Kidney (tissue), 14 donors: ENCODE measurements around the gene EYA4. TPM values are rescaled to one million over a fixed set of nuclear protein-coding genes. Genes with fewer than 3 reads are reported as not detected.

Experiments used
- DNase-seq, 5 donors: peaks; one replicate each; pipeline ENCODE4 v3.0.0-alpha.2; 2013 to 2020
- FAIRE-seq: peaks from 2 replicates; lab custom pipeline; 2012; peaks lifted over from hg19 to GRCh38; lab: Jason Lieb, UNC
- H3K27ac ChIP-seq, 2 donors: one replicate each; pipeline ENCODE4 v1.7.0; 2013; ENCODE audit warnings: low read depth in 2 of 2, low read length in 2 of 2, inconsistent platforms in 1 of 2
- H3K27me3 ChIP-seq: one replicate; pipeline ENCODE4 v1.7.1; 2013; ENCODE audit warnings: low read length, inconsistent platforms; ENCODE audit not compliant: control insufficient read depth, insufficient read depth
- H3K36me3 ChIP-seq, 3 donors: one replicate each; pipeline versions ENCODE4 v1.7.0 to v1.7.1; 2013; ENCODE audit warnings: low read length in 3 of 3, control low read depth in 1 of 3, inconsistent platforms in 1 of 3; ENCODE audit not compliant: insufficient read depth in 3 of 3, control insufficient read depth in 2 of 3
- H3K4me1 ChIP-seq, 3 donors: one replicate each; pipeline versions ENCODE4 v1.7.0 to v1.7.1; 2013; ENCODE audit warnings: low read length in 3 of 3, inconsistent platforms in 1 of 3, low read depth in 1 of 3; ENCODE audit not compliant: control insufficient read depth in 2 of 3, insufficient read depth in 2 of 3
- H3K4me3 ChIP-seq, 3 donors: one replicate each; pipeline versions ENCODE4 v1.7.0 to v1.8.1; 2013; ENCODE audit warnings: low read length in 3 of 3, control low read depth in 1 of 3, inconsistent platforms in 1 of 3
- H3K9ac ChIP-seq, 3 donors: one replicate each; pipeline versions ENCODE4 v1.7.0 to v1.7.1; 2013; ENCODE audit warnings: low read length in 3 of 3, control low read depth in 1 of 3, inconsistent platforms in 1 of 3
- H3K9me3 ChIP-seq, 3 donors: one replicate each; pipeline versions ENCODE4 v1.7.0 to v1.7.1; 2013; ENCODE audit warnings: low read length in 3 of 3, control low read depth in 1 of 3, inconsistent platforms in 1 of 3; ENCODE audit not compliant: control insufficient read depth in 2 of 3, insufficient read depth in 1 of 3
- CTCF ChIP-seq: IDR thresholded peaks from 3 replicates; pipeline ENCODE4 v1.5.1; 2012; ENCODE audit warnings: mild to moderate bottlenecking, moderate library complexity, borderline replicate concordance; ENCODE audit not compliant: insufficient read depth; ENCODE audit errors: extremely low read depth
- intact Hi-C: fragments of 100-400 bp; cut with DNase I; formaldehyde crosslinking; loops from one replicate; pipeline ENCODE4 v1.11.1; 2022
- polyA plus RNA-seq: library from polyadenylated mRNA; stranded (reverse); fragments of 350-450 nt; fragmentation: Illumina TruSeq; extraction: RNeasy Lipid Tissue Mini Kit (QIAGEN cat#74804); gene quantifications from one replicate; pipeline ENCODE4 v1.2.3, GENCODE V29; 2014; ENCODE audit warnings: low read depth, low replicate concordance; ENCODE audit not compliant: insufficient read depth
- total RNA-seq: library from RNA; stranded (reverse); fragmentation: NEBNext Ultra II Directional; extraction: Animal tissue kit (Norgen Biotek cat#: 25700); gene quantifications from one replicate; pipeline ENCODE4 v1.2.1, GENCODE V29; 2021
- donor health status: control.
- donor health status: control.
- donor health status: control.
- donor health status: control.
- donor health status: control.
- donor health status: DM: yes; HTN: yes; CAD: no.
- donor health status: Normal renal cell carcinoma (clear cell type).

Gene EYA4
- total and polyA plus RNA-seq, 2 donors from 2014 or later = 0.99 to 5.0 TPM

- H3K4me3 ChIP-seq = no peak overlapping the region
- DNase-seq (peak in 2 of 5 donors; percentile 74 to 75), FAIRE-seq (no peak)
- peaks cover 0 to 4% (median 3%) of the 10 kb centered on the region in 3 donors for H3K4me1 ChIP-seq
- intact Hi-C loops = no loop called here
- H3K9me3 ChIP-seq = no peaks in the 10 kb centered on the region
- no peak overlapping the region for H3K9ac ChIP-seq
- no peaks in the 10 kb centered on the region for H3K27me3 ChIP-seq
- no peaks in the 10 kb centered on the region for H3K36me3 ChIP-seq
- no peak for TF ChIP-seq CTCF
- H3K27ac ChIP-seq = no peak overlapping the region
These were observed 262.2 kb downstream of the EYA4 start for GRCh38 chr6:133503336-133503729.

GRCh38 chr6:133504158-133504557, 263.0 kb downstream of the EYA4 start:
- intact Hi-C loops = no loop called here
- H3K9me3 ChIP-seq = no peaks in the 10 kb centered on the region
- H3K27ac ChIP-seq = no peak overlapping the region
- H3K4me1 ChIP-seq = peaks cover 0 to 4% (median 3%) of the 10 kb centered on the region in 3 donors
- no peaks in the 10 kb centered on the region for H3K36me3 ChIP-seq
- H3K9ac ChIP-seq = no peak overlapping the region
- TF ChIP-seq CTCF = no peak
- H3K4me3 ChIP-seq = no peak overlapping the region
- no peaks in the 10 kb centered on the region for H3K27me3 ChIP-seq
- FAIRE-seq (no peak), DNase-seq (no peak)

DNA sequence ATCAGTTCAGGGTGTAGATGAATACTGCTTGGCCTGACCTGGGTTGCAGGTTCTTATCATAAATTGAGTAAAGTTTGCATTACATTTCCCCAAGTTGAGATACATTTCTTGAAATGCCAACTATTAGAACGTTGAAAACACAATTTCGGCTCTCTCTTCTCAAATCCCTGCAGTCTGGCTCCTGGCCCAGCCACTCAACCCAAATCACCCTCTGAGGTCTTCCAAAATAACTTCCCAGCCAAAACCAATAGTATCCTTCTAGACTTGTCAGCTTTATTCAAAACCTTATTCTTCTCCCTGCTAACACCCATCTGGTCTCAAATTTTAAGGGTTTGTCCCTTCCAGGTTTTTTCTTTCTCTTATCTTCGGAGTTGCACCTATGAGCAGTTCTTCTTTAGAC, 263.6 kb downstream of the EYA4 start:
- Histone ChIP-seq H3K27me3 (no peaks in the 10 kb centered on the region), H3K36me3 (no peaks in the 10 kb centered on the region), H3K4me3 (no peak overlapping the region), H3K9me3 (no peaks in the 10 kb centered on the region), H3K27ac (no peak overlapping the region), H3K4me1 (peaks cover 0 to 4% (median 3%) of the 10 kb centered on the region in 3 donors), H3K9ac (no peak overlapping the region)
- FAIRE-seq (no peak), DNase-seq (peak in 1 of 5 donors; percentile 32)
- intact Hi-C loops = no loop called here
- TF ChIP-seq CTCF = no peak

GRCh38 chr6:133505681-133506080, 264.5 kb downstream of the EYA4 start:
- no peaks in the 10 kb centered on the region for H3K27me3 ChIP-seq
- H3K9ac ChIP-seq = no peak overlapping the region
- no peak overlapping the region for H3K27ac ChIP-seq
- no peak overlapping the region for H3K4me3 ChIP-seq
- TF ChIP-seq CTCF = no peak
- FAIRE-seq = no peak
- intact Hi-C loops = no loop called here
- H3K36me3 ChIP-seq = no peaks in the 10 kb centered on the region
- no peak for DNase-seq
- no peaks in the 10 kb centered on the region for H3K9me3 ChIP-seq
- H3K4me1 ChIP-seq = peaks cover 0 to 4% (median 3%) of the 10 kb centered on the region in 3 donors
